Esophagus (tissue), 2 donors: ENCODE measurements around the gene PLEKHG3. TPM values are rescaled to one million over a fixed set of nuclear protein-coding genes. Genes with fewer than 3 reads are reported as not detected.

Experiments
- H3K27ac ChIP-seq, 2 donors: one replicate each; pipeline ENCODE4 v1.5.1; 2013; ENCODE audit warnings: low read depth in 2 of 2, mild to moderate bottlenecking in 2 of 2, inconsistent platforms in 1 of 2, low read length in 1 of 2, moderate library complexity in 1 of 2
- H3K27me3 ChIP-seq, 2 donors: one replicate each; pipeline ENCODE4 v1.6.1; 2013; ENCODE audit warnings: low read length in 2 of 2, control low read depth in 1 of 2, mild to moderate bottlenecking in 1 of 2; ENCODE audit not compliant: insufficient read depth in 2 of 2, control insufficient read depth in 1 of 2
- H3K36me3 ChIP-seq, 2 donors: one replicate each; pipeline ENCODE4 v1.6.1; 2013; ENCODE audit warnings: low read length in 1 of 2; ENCODE audit not compliant: control insufficient read depth in 2 of 2, insufficient read depth in 2 of 2
- H3K4me1 ChIP-seq, 2 donors: one replicate each; pipeline ENCODE4 v1.6.1; 2013; ENCODE audit warnings: low read length in 1 of 2; ENCODE audit not compliant: control insufficient read depth in 2 of 2, insufficient read depth in 2 of 2
- H3K4me3 ChIP-seq, 2 donors: one replicate each; pipeline ENCODE4 v1.5.1; 2013; ENCODE audit warnings: low read length in 2 of 2, mild to moderate bottlenecking in 2 of 2, low read depth in 1 of 2, moderate library complexity in 1 of 2
- H3K9me3 ChIP-seq, 2 donors: one replicate each; pipeline ENCODE4 v1.6.1; 2013; ENCODE audit warnings: mild to moderate bottlenecking in 2 of 2, low read depth in 1 of 2, low read length in 1 of 2, moderate library complexity in 1 of 2; ENCODE audit not compliant: control insufficient read depth in 2 of 2, insufficient read depth in 1 of 2
- WGBS, 2 donors: extraction: QIAGEN DNeasy Blood & Tissue Kit; methylation state at CpG; one replicate each; pipeline ENCODE4 v1.1.7; 2013; 5-methylcytosine and 5-hydroxymethylcytosine counted together
- polyA plus RNA-seq, 2 donors: library from polyadenylated mRNA; stranded (reverse); fragments of 200-250 nt; gene quantifications; one replicate each; pipeline ENCODE4 v1.2.3, GENCODE V29; 2013
- donor health status: healthy with polysubstance abuse.
- donor health status: Bipolar disorder and iron deficiency.

Gene PLEKHG3
- polyA plus RNA-seq, 2 donors: 23.1 to 27.1 TPM

GRCh38 chr14:64758025-64758521, 53.8 kb downstream of the PLEKHG3 start:
- 43 to 52% methylated on average over 3 of the region's 3 CpGs for WGBS, 2 donors
- H3K27me3 ChIP-seq: no peaks in the 10 kb centered on the region
- H3K4me3 ChIP-seq: no peak overlapping the region
- peak overlapping the region in 1 of 2 donors; percentile 73 for H3K27ac ChIP-seq
- peaks cover 8 to 24% of the 10 kb centered on the region in 2 donors for H3K4me1 ChIP-seq
- H3K36me3 ChIP-seq: no peaks in the 10 kb centered on the region
- no peaks in the 10 kb centered on the region for H3K9me3 ChIP-seq

- Histone ChIP-seq H3K9me3 (no peaks in the 10 kb centered on the region), H3K27ac (peak overlapping the region in 1 of 2 donors; percentile 33), H3K4me1 (peaks cover 8 to 24% of the 10 kb centered on the region in 2 donors), H3K36me3 (no peaks in the 10 kb centered on the region), H3K4me3 (no peak overlapping the region), H3K27me3 (no peaks in the 10 kb centered on the region)
- WGBS, 2 donors: 51 to 54% methylated on average over 7 of the region's 7 CpGs
Observed at GRCh38 chr14:64758691-64759554, 54.7 kb downstream of the PLEKHG3 start.

- H3K4me1 ChIP-seq: peaks cover 6 to 26% of the 10 kb centered on the region in 2 donors
- 92 to 96% methylated on average over 6 of the region's 6 CpGs for WGBS, 2 donors
Observed at GRCh38 chr14:64759555-64759938, 55.3 kb downstream of the PLEKHG3 start.

GRCh38 chr14:64760146-64760755, 56.0 kb downstream of the PLEKHG3 start:
- H3K27me3 ChIP-seq: no peaks in the 10 kb centered on the region
- H3K9me3 ChIP-seq: no peaks in the 10 kb centered on the region
- H3K4me1 ChIP-seq: peaks cover 6 to 26% of the 10 kb centered on the region in 2 donors
- H3K4me3 ChIP-seq: no peak overlapping the region
- H3K36me3 ChIP-seq: no peaks in the 10 kb centered on the region
- no peak overlapping the region for H3K27ac ChIP-seq
- 52 to 67% methylated on average over 8 of the region's 8 CpGs for WGBS, 2 donors

More at GRCh38 chr14:64759555-64759938, 55.3 kb downstream of the PLEKHG3 start:
- no peaks in the 10 kb centered on the region for H3K36me3 ChIP-seq
- H3K27ac ChIP-seq: no peak overlapping the region
- H3K4me3 ChIP-seq: no peak overlapping the region
- no peaks in the 10 kb centered on the region for H3K27me3 ChIP-seq
- no peaks in the 10 kb centered on the region for H3K9me3 ChIP-seq

- Histone ChIP-seq H3K27me3 (no peaks in the 10 kb centered on the region), H3K4me3 (no peak overlapping the region), H3K27ac (no peak overlapping the region), H3K9me3 (no peaks in the 10 kb centered on the region), H3K36me3 (no peaks in the 10 kb centered on the region), H3K4me1 (peaks cover 6 to 26% of the 10 kb centered on the region in 2 donors)
- WGBS, 2 donors: 64 to 65% methylated on average over 5 of the region's 5 CpGs
Observed at GRCh38 chr14:64760916-64761315, 56.7 kb downstream of the PLEKHG3 start.

GRCh38 chr14:64761441-64762043, 57.3 kb downstream of the PLEKHG3 start:
- peak overlapping the region; percentile 57 to 89 for H3K27ac ChIP-seq
- no peaks in the 10 kb centered on the region for H3K9me3 ChIP-seq
- WGBS, 2 donors: 25 to 33% methylated on average over 5 of the region's 5 CpGs
- H3K36me3 ChIP-seq: no peaks in the 10 kb centered on the region
- H3K4me3 ChIP-seq: no peak overlapping the region
- peaks cover 6 to 28% of the 10 kb centered on the region in 2 donors for H3K4me1 ChIP-seq
- H3K27me3 ChIP-seq: no peaks in the 10 kb centered on the region

- Histone ChIP-seq H3K4me1 (peaks cover 6 to 30% of the 10 kb centered on the region in 2 donors), H3K4me3 (no peak overlapping the region)
- 15 to 17% methylated on average over 19 of the region's 19 CpGs for WGBS, 2 donors
Observed at GRCh38 chr14:64762044-64763034, 58.1 kb downstream of the PLEKHG3 start.

GRCh38 chr14:64763085-64763782, 59.0 kb downstream of the PLEKHG3 start:
- H3K27ac ChIP-seq: peak overlapping the region in 1 of 2 donors; percentile 15

More at GRCh38 chr14:64762044-64763034, 58.1 kb downstream of the PLEKHG3 start:
- Histone ChIP-seq H3K27ac (peak overlapping the region; percentile 57 to 89), H3K27me3 (no peaks in the 10 kb centered on the region), H3K9me3 (no peaks in the 10 kb centered on the region), H3K36me3 (no peaks in the 10 kb centered on the region)

More at GRCh38 chr14:64763085-64763782, 59.0 kb downstream of the PLEKHG3 start:
- H3K36me3 ChIP-seq: no peaks in the 10 kb centered on the region
- no peak overlapping the region for H3K4me3 ChIP-seq
- peaks cover 5 to 21% of the 10 kb centered on the region in 2 donors for H3K4me1 ChIP-seq
- H3K27me3 ChIP-seq: no peaks in the 10 kb centered on the region
- no peaks in the 10 kb centered on the region for H3K9me3 ChIP-seq
- WGBS, 2 donors: 67 to 84% methylated on average over 11 of the region's 11 CpGs
